Testis (tissue), 2 donors: ENCODE measurements around the gene ADSS2.

Source experiments
- CTCF ChIP-seq, 3 experiments: fragments of 450-650 bp in 2 of 3; fragments of 200-600 bp in 1 of 3; sonication (generic) in 1 of 3; IDR thresholded peaks; one replicate each; pipeline ENCODE4 v1.5.1; 2016 to 2019; ENCODE audit warnings: antibody characterized with exemption in 3 of 3, mild to moderate bottlenecking in 2 of 3, moderate library complexity in 1 of 3
- POLR2A ChIP-seq: fragments of 450-650 bp; IDR thresholded peaks from one replicate; pipeline ENCODE4 v1.6.1; 2017; ENCODE audit warnings: antibody characterized with exemption, mild to moderate bottlenecking, moderate library complexity

- no peak for TF ChIP-seq POLR2A
- no peak for TF ChIP-seq CTCF (IDR thresholded peaks at IDR 0.05)
Observed at GRCh38 chr1:244427647-244428046, 24.1 kb downstream of the ADSS2 start.
